Breast epithelium (tissue), 3 donors: Measurements from ENCODE around the gene CD79B.

Experiments used
- CTCF ChIP-seq, 3 donors: fragments of 450-650 bp; IDR thresholded peaks; one replicate each; pipeline ENCODE4 v1.5.1; 2016 to 2017; ENCODE audit warnings: antibody characterized with exemption in 3 of 3, mild to moderate bottlenecking in 3 of 3, moderate library complexity in 3 of 3
- POLR2A ChIP-seq: fragments of 450-650 bp; IDR thresholded peaks from one replicate; pipeline ENCODE4 v1.6.1; 2016; ENCODE audit warnings: antibody characterized with exemption, mild to moderate bottlenecking, moderate library complexity

GRCh38 chr17:63949576-63950250, 17.6 kb upstream of the CD79B start:
- TF ChIP-seq CTCF (IDR thresholded peaks at IDR 0.05) (no peak), POLR2A (no peak)
